Astrocyte (in vitro differentiated cells and primary cell): ENCODE data around the gene ATAD3A.

Experiments used
- EZH2 ChIP-seq: IDR thresholded peaks from 2 replicates; pipeline ENCODE4 v1.6.1; 2012; ENCODE audit warnings: mild to moderate bottlenecking, low read length, inconsistent platforms; ENCODE audit not compliant: insufficient read depth
- TF ChIP-seq, protein P1 (sequence below): IDR thresholded peaks from 2 replicates; pipeline ENCODE4 v1.5.1; 2011; ENCODE audit warnings: low read depth, mild to moderate bottlenecking, inconsistent platforms, low read length, moderate library complexity; ENCODE audit not compliant: insufficient read depth

DNA sequence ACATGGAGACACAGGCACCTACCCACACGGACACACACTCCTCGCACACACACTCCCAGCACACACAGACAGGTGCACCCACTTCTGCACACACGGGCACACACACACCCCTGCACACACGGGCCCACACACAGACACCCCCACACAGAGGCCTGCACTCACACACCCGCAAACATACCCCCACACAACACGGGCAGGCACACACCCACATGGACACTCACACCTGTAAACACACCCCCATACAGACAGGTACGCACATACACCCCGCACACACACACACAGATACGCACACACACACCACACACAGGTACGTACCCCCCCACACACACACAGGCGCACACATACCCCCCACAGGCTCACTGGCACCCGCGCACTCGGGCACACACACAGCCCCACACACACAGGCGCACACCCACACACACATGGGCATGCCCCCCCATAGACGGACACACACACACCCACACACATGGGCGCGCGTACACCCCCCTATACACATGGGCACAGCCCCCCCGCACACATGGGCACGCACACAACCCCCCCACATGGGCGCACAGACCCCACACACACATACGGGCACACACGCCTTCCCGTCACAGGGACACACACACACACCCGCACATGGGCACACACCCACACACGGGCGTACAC is 6.1 kb downstream of the ATAD3A start:
- TF ChIP-seq, protein P1, sequence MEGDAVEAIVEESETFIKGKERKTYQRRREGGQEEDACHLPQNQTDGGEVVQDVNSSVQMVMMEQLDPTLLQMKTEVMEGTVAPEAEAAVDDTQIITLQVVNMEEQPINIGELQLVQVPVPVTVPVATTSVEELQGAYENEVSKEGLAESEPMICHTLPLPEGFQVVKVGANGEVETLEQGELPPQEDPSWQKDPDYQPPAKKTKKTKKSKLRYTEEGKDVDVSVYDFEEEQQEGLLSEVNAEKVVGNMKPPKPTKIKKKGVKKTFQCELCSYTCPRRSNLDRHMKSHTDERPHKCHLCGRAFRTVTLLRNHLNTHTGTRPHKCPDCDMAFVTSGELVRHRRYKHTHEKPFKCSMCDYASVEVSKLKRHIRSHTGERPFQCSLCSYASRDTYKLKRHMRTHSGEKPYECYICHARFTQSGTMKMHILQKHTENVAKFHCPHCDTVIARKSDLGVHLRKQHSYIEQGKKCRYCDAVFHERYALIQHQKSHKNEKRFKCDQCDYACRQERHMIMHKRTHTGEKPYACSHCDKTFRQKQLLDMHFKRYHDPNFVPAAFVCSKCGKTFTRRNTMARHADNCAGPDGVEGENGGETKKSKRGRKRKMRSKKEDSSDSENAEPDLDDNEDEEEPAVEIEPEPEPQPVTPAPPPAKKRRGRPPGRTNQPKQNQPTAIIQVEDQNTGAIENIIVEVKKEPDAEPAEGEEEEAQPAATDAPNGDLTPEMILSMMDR, result no peak
- no peak for TF ChIP-seq EZH2
